ENCODE results near the gene AP3D1. TPM values are rescaled to one million over a fixed set of nuclear protein-coding genes. Genes with fewer than 3 reads are reported as not detected.

Gene AP3D1
- total and polyA plus RNA-seq, 4 donors: 21.7 to 79.8 (median 59.6) TPM

- TF ChIP-seq HNF4G (IDR thresholded peaks at IDR 0.05) (no peak), SP1 (IDR thresholded peaks at IDR 0.05) (no peak), FOXA1 (IDR thresholded peaks at IDR 0.05) (no peak), YY1 (IDR thresholded peaks at IDR 0.05) (no peak), RXRA (IDR thresholded peaks at IDR 0.05) (no peak), TAF1 (conservative IDR thresholded peaks at IDR 0.05) (no peak), REST (IDR thresholded peaks at IDR 0.05) (no peak), NR2F2 (IDR thresholded peaks at IDR 0.05) (no peak)
- Histone ChIP-seq H3K27ac (ENCODE audit: low read depth in 1 of 2, low read length in 2 of 2) (no peak overlapping the region), H3K27me3 (ENCODE audit: control insufficient read depth in 4 of 4, insufficient read depth in 4 of 4, low read length in 3 of 4) (no peaks in the 10 kb centered on the region), H3K4me3 (ENCODE audit: low read depth in 1 of 3, low read length in 3 of 3) (no peak overlapping the region), H3K4me1 (ENCODE audit: control insufficient read depth in 4 of 4, insufficient read depth in 4 of 4, low read length in 3 of 4) (peaks cover 0 to 13% (median 6%) of the 10 kb centered on the region in 4 donors), H3K9me3 (ENCODE audit: control insufficient read depth in 4 of 4, low read length in 3 of 4) (no peaks in the 10 kb centered on the region), H3K36me3 (ENCODE audit: control insufficient read depth in 4 of 4, insufficient read depth in 3 of 4, low read depth in 1 of 4, low read length in 3 of 4) (peaks cover 8 to 29% (median 11%) of the 10 kb centered on the region in 4 donors), H3K9ac (ENCODE audit: low read depth in 1 of 2, low read length in 2 of 2) (no peak overlapping the region)
- no peak for DNase-seq (ENCODE audit: low spot score)
- 91% methylated on average over 14 of the region's 14 CpGs for WGBS
These were observed 11.2 kb downstream of the AP3D1 start for GRCh38 chr19:2140138-2140569.

- H3K9ac ChIP-seq (ENCODE audit: low read depth in 1 of 2, low read length in 2 of 2): no peak overlapping the region
- H3K36me3 ChIP-seq (ENCODE audit: control insufficient read depth in 4 of 4, insufficient read depth in 3 of 4, low read depth in 1 of 4, low read length in 3 of 4): peaks cover 7 to 29% (median 11%) of the 10 kb centered on the region in 4 donors
- no peak overlapping the region for H3K4me3 ChIP-seq (ENCODE audit: low read depth in 1 of 3, low read length in 3 of 3)
- no peaks in the 10 kb centered on the region for H3K9me3 ChIP-seq (ENCODE audit: control insufficient read depth in 4 of 4, low read length in 3 of 4)
- H3K27me3 ChIP-seq (ENCODE audit: control insufficient read depth in 4 of 4, insufficient read depth in 4 of 4, low read length in 3 of 4): no peaks in the 10 kb centered on the region
- H3K27ac ChIP-seq (ENCODE audit: low read depth in 1 of 2, low read length in 2 of 2): no peak overlapping the region
- TF ChIP-seq FOXA1 (IDR thresholded peaks at IDR 0.05) (no peak), EGR1 (IDR thresholded peaks at IDR 0.05; ENCODE audit: low read depth in 2 of 2) (no peak), HNF4G (IDR thresholded peaks at IDR 0.05) (no peak)
- 93% methylated on average over 22 of the region's 22 CpGs for WGBS
- H3K4me1 ChIP-seq (ENCODE audit: control insufficient read depth in 4 of 4, insufficient read depth in 4 of 4, low read length in 3 of 4): peaks cover 0 to 8% (median 4%) of the 10 kb centered on the region in 4 donors
- DNase-seq (ENCODE audit: low spot score): no peak
These were observed 11.8 kb downstream of the AP3D1 start for GRCh38 chr19:2139385-2140137.

GRCh38 chr19:2138061-2138728 lies 13.2 kb downstream of the AP3D1 start:
- H3K4me3 ChIP-seq (ENCODE audit: low read depth in 1 of 3, low read length in 3 of 3): no peak overlapping the region
- 79% methylated on average over 23 of the region's 23 CpGs for WGBS
- no peaks in the 10 kb centered on the region for H3K9me3 ChIP-seq (ENCODE audit: control insufficient read depth in 4 of 4, low read length in 3 of 4)
- H3K27ac ChIP-seq (ENCODE audit: low read depth in 1 of 2, low read length in 2 of 2): no peak overlapping the region
- H3K9ac ChIP-seq (ENCODE audit: low read depth in 1 of 2, low read length in 2 of 2): no peak overlapping the region
- H3K36me3 ChIP-seq (ENCODE audit: control insufficient read depth in 4 of 4, insufficient read depth in 3 of 4, low read depth in 1 of 4, low read length in 3 of 4): peaks cover 7 to 29% (median 11%) of the 10 kb centered on the region in 4 donors
- no peaks in the 10 kb centered on the region for H3K27me3 ChIP-seq (ENCODE audit: control insufficient read depth in 4 of 4, insufficient read depth in 4 of 4, low read length in 3 of 4)
- DNase-seq (ENCODE audit: low spot score): no peak
- peaks cover 0 to 10% (median 6%) of the 10 kb centered on the region in 4 donors for H3K4me1 ChIP-seq (ENCODE audit: control insufficient read depth in 4 of 4, insufficient read depth in 4 of 4, low read length in 3 of 4)
- no peak for TF ChIP-seq TAF1 (conservative IDR thresholded peaks at IDR 0.05)
- no peak for TF ChIP-seq GABPA (IDR thresholded peaks at IDR 0.05 in 1 of 2, conservative IDR thresholded peaks at IDR 0.05 in 1 of 2)
- TF ChIP-seq REST (IDR thresholded peaks at IDR 0.05): no peak
- no peak for TF ChIP-seq SP1 (IDR thresholded peaks at IDR 0.05)
- no peak for TF ChIP-seq EGR1 (IDR thresholded peaks at IDR 0.05; ENCODE audit: low read depth in 2 of 2)
- no peak for TF ChIP-seq ZBTB33 (IDR thresholded peaks at IDR 0.05)
- no peak for TF ChIP-seq CTCF (IDR thresholded peaks at IDR 0.05; ENCODE audit: low read depth, low read length, missing input control)
- no peak for TF ChIP-seq RXRA (IDR thresholded peaks at IDR 0.05)
- no peak for TF ChIP-seq MAX (IDR thresholded peaks at IDR 0.05)
- TF ChIP-seq FOXA1 (IDR thresholded peaks at IDR 0.05): no peak
